Endothelial cell of umbilical vein (primary cell): Measurements from ENCODE around the gene COQ2. TPM values are rescaled to one million over a fixed set of nuclear protein-coding genes. Genes with fewer than 3 reads are reported as not detected.

ENCODE experiments used
- BruUV-seq: library from RNA; stranded (reverse); fragments of 400-500 nt; replicated peaks from 2 replicates; lab custom pipeline; 2021; lab: Mats Ljungman, UMichigan
- CTCF ChIA-PET: fragments of 300-600, 350-600 bp; sonication (Branson Sonifier 250); formaldehyde crosslinking; loops from one replicate; lab custom pipeline; 2021; ENCODE audit warnings: antibody characterized with exemption, inconsistent platforms; lab: Charles Lee
- POLR2A ChIA-PET: fragments of 300-600, 350-600 bp; sonication (Branson Sonifier 250); formaldehyde crosslinking; loops from one replicate; lab custom pipeline; 2021; ENCODE audit warnings: antibody characterized with exemption, inconsistent platforms; lab: Charles Lee
- DNase-seq: peaks from one replicate; pipeline ENCODE4 v3.0.0-alpha.2; 2011; ENCODE audit warnings: low read depth, low spot score
- FAIRE-seq: peaks from 2 replicates; lab custom pipeline; 2011; peaks lifted over from hg19 to GRCh38; lab: Jason Lieb, UNC
- H2AFZ ChIP-seq: 2 replicates; pipeline ENCODE4 v1.6.0; 2012; ENCODE audit warnings: low read depth, low read length, control low read depth, inconsistent platforms
- H3K27ac ChIP-seq: 2 replicates; pipeline ENCODE4 v1.5.1; 2011; ENCODE audit warnings: low read depth, mild to moderate bottlenecking, control low read depth, low read length, moderate library complexity; ENCODE audit not compliant: insufficient read depth
- H3K27me3 ChIP-seq, 2 experiments: 2 replicates each; pipeline versions ENCODE4 v1.6.0 to v1.6.1; 2011; ENCODE audit warnings: low read length in 2 of 2, mixed read lengths in 1 of 2; ENCODE audit not compliant: control insufficient read depth in 2 of 2, insufficient read depth in 2 of 2
- H3K36me3 ChIP-seq, 2 experiments: 2 replicates in 1 of 2; 3 replicates in 1 of 2; pipeline ENCODE4 v1.5.1; 2011; ENCODE audit warnings: low read length in 2 of 2, mild to moderate bottlenecking in 1 of 2, moderate library complexity in 1 of 2; ENCODE audit not compliant: control insufficient read depth in 2 of 2, insufficient read depth in 2 of 2; ENCODE audit errors: extremely low read depth in 1 of 2
- H3K4me1 ChIP-seq: 3 replicates; pipeline ENCODE4 v1.5.1; 2011; ENCODE audit warnings: mild to moderate bottlenecking, low read length; ENCODE audit not compliant: control insufficient read depth, insufficient read depth; ENCODE audit errors: extremely low read depth
- H3K4me2 ChIP-seq: 2 replicates; pipeline ENCODE4 v1.6.1; 2011; ENCODE audit warnings: low read length, control low read depth, mixed read lengths; ENCODE audit not compliant: insufficient read depth
- H3K4me3 ChIP-seq, 3 experiments: fragments of 200-600 bp in 1 of 3; sonication (generic), shearing (Covaris generic) in 1 of 3; replicated peaks in 1 of 3; 2 replicates each; pipeline ENCODE4 v1.5.1; 2011 to 2016; ENCODE audit warnings: control low read depth in 3 of 3, low read length in 3 of 3, mild to moderate bottlenecking in 2 of 3, inconsistent platforms in 1 of 3, low read depth in 1 of 3, moderate library complexity in 1 of 3; ENCODE audit not compliant: insufficient read depth in 1 of 3
- H3K79me2 ChIP-seq: 2 replicates; pipeline ENCODE4 v1.6.0; 2012; ENCODE audit warnings: low read length, inconsistent platforms; ENCODE audit not compliant: control insufficient read depth, insufficient read depth
- H3K9ac ChIP-seq: replicated peaks from 2 replicates; pipeline ENCODE3; 2011; ENCODE audit warnings: low read length, control low read depth; ENCODE audit not compliant: insufficient read depth; ENCODE audit errors: extremely low read depth
- H3K9me1 ChIP-seq: replicated peaks from 3 replicates; pipeline ENCODE4 v1.6.0; 2011; ENCODE audit warnings: mild to moderate bottlenecking, low read length; ENCODE audit not compliant: control insufficient read depth, insufficient read depth; ENCODE audit errors: extremely low read depth
- H3K9me3 ChIP-seq: replicated peaks from 2 replicates; pipeline ENCODE4 v1.5.1; 2012; ENCODE audit warnings: low read length, inconsistent platforms; ENCODE audit not compliant: control insufficient read depth, insufficient read depth
- H4K20me1 ChIP-seq: replicated peaks from 2 replicates; pipeline ENCODE3; 2011; ENCODE audit warnings: mild to moderate bottlenecking, low read length; ENCODE audit not compliant: control insufficient read depth, insufficient read depth; ENCODE audit errors: extremely low read depth
- CTCF ChIP-seq, 2 donors: IDR thresholded peaks; 1 replicate in 1 of 2; 2 replicates in 1 of 2; pipeline ENCODE4 v1.5.1; 2011; ENCODE audit warnings: low read length in 2 of 2, mild to moderate bottlenecking in 2 of 2, moderate library complexity in 2 of 2, control low read depth in 1 of 2, inconsistent platforms in 1 of 2, low read depth in 1 of 2; ENCODE audit not compliant: insufficient read depth in 1 of 2; ENCODE audit errors: extremely low read depth in 1 of 2
- EZH2 ChIP-seq: IDR thresholded peaks from 2 replicates; pipeline ENCODE4 v1.6.1; 2012; ENCODE audit warnings: borderline replicate concordance, low read depth, mild to moderate bottlenecking, moderate library complexity, low read length, inconsistent platforms; ENCODE audit not compliant: severe bottlenecking
- FOS ChIP-seq: IDR thresholded peaks from 2 replicates; pipeline ENCODE4 v1.6.1; 2011; ENCODE audit warnings: mild to moderate bottlenecking, low read length, moderate library complexity, borderline replicate concordance; ENCODE audit not compliant: insufficient read depth
- GATA2 ChIP-seq: IDR thresholded peaks from 2 replicates; pipeline ENCODE4 v1.7.0; 2011; ENCODE audit warnings: low read depth, mild to moderate bottlenecking, moderate library complexity, mixed read lengths, low read length; ENCODE audit not compliant: insufficient read length, insufficient read depth
- JUN ChIP-seq: IDR thresholded peaks from 2 replicates; pipeline ENCODE4 v1.6.1; 2011; ENCODE audit warnings: borderline replicate concordance, low read depth; ENCODE audit not compliant: insufficient read length, insufficient read depth
- MYC ChIP-seq: IDR thresholded peaks from one replicate; pipeline ENCODE4 v1.6.1; 2011; ENCODE audit warnings: mild to moderate bottlenecking, low read depth, low read length
- POLR2A ChIP-seq: IDR thresholded peaks from 2 replicates; pipeline ENCODE4 v1.6.1; 2012; ENCODE audit warnings: low read depth, mild to moderate bottlenecking, control low read depth, low read length
- POLR2AphosphoS5 ChIP-seq: IDR thresholded peaks from 2 replicates; pipeline ENCODE4 v1.6.1; 2012; ENCODE audit warnings: low read depth, mild to moderate bottlenecking, control low read depth, low read length, moderate library complexity; ENCODE audit not compliant: insufficient read depth
- dilution Hi-C: fragments of 300-500 bp; cut with MboI; formaldehyde crosslinking; loops from one replicate; pipeline ENCODE4 v1.15.0; 2019; ENCODE audit warnings: low sequenced_read_pairs; ENCODE audit not compliant: extremely low pct_ligation_motif_present
- intact Hi-C: fragments of 100-400 bp; cut with micrococcal nuclease; formaldehyde crosslinking; loops from one replicate; pipeline ENCODE4 v1.10.0; 2022
- polyA plus RNA-seq, 4 experiments: library from polyadenylated mRNA; depleted of rRNA in 3 of 4; stranded (reverse) in 3 of 4; unstranded in 1 of 4; fragments of >200 nt; gene quantifications; 2 replicates each; pipeline versions ENCODE4 v1.2.1 to v1.2.3, GENCODE V29; 2011 to 2012; ENCODE audit warnings: missing spikeins in 1 of 4
- total RNA-seq: library from RNA; stranded (reverse); gene quantifications from 2 replicates; pipeline ENCODE4 v1.2.3, GENCODE V29; 2021
- TF ChIP-seq, protein P1 (sequence below): IDR thresholded peaks from 2 replicates; pipeline ENCODE4 v1.6.1; 2011; ENCODE audit not compliant: insufficient read depth, insufficient read length

The COQ2 gene
- total and polyA plus RNA-seq, 2 donors (not counting 3 experiments of a cell fraction or from before 2014, with no cell fraction given), result 25.5 to 28.0 TPM

GRCh38 chr4:83224502-83225197, 59.9 kb downstream of the COQ2 start:
- DNase-seq (no peak), FAIRE-seq (no peak)
- Histone ChIP-seq H3K4me2 (no peak overlapping the region), H4K20me1 (no peaks in the 10 kb centered on the region), H3K79me2 (no peaks in the 10 kb centered on the region), H3K4me1 (no peaks in the 10 kb centered on the region), H3K4me3 (no peak overlapping the region), H3K27me3 (no peaks in the 10 kb centered on the region), H3K27ac (no peak overlapping the region), H2AFZ (no peak overlapping the region), H3K9me1 (no peaks in the 10 kb centered on the region), H3K36me3 (no peaks in the 10 kb centered on the region), H3K9ac (no peak overlapping the region), H3K9me3 (no peaks in the 10 kb centered on the region)
- CTCF ChIA-PET, result interaction anchor here (1.6 kb wide), 3 partner anchors 27 to 150 kb away, joined by 3 to 4 read pairs (median 4); no protein-coding TSS in a partner anchor
- BruUV-seq, result no TSS peak
- POLR2A ChIA-PET, result no interaction called here
- no peak for TF ChIP-seq POLR2AphosphoS5
- TF ChIP-seq, protein P1, sequence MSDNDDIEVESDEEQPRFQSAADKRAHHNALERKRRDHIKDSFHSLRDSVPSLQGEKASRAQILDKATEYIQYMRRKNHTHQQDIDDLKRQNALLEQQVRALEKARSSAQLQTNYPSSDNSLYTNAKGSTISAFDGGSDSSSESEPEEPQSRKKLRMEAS, result no peak
- TF ChIP-seq CTCF (IDR thresholded peaks at IDR 0.05; ENCODE audit: extremely low read depth in 1 of 2, insufficient read depth in 1 of 2, low read depth in 1 of 2, low read length in 2 of 2), result no peak
- no peak for TF ChIP-seq JUN
- no peak for TF ChIP-seq FOS
- no peak for TF ChIP-seq EZH2
- no peak for TF ChIP-seq MYC
- TF ChIP-seq GATA2, result no peak
- TF ChIP-seq POLR2A, result no peak
- dilution Hi-C loops (no loop called here), intact Hi-C loops (no loop called here)
